Activated T-helper 1 cell treated with anti-CD3 and anti-CD28 coated beads, Interleukin-12 subunit alpha, Interleukin-12 subunit beta, Interleukin-2, Interleukin-4 antibody, amounts not matched to agents 30 ng/mL and 10 ng/mL and 1 ng/mL, durations not matched to agents 14 hours and 24 hours and 36 hours (primary cell): Measurements from ENCODE around the gene CDK9. TPM values are rescaled to one million over a fixed set of nuclear protein-coding genes. Genes with fewer than 3 reads are reported as not detected.

Source experiments
- DNase-seq: peaks from one replicate; pipeline ENCODE4 v3.0.0; 2021; ENCODE audit warnings: low spot score
- H3K27ac Mint-ChIP-seq: one replicate; pipeline ENCODE4 v1.8.0; 2021; ENCODE audit warnings: mild to moderate bottlenecking, mixed read lengths
- H3K27me3 Mint-ChIP-seq: one replicate; pipeline ENCODE4 v1.8.0; 2022; ENCODE audit warnings: mild to moderate bottlenecking, moderate library complexity, mixed read lengths; ENCODE audit not compliant: insufficient read depth
- H3K36me3 Mint-ChIP-seq: one replicate; pipeline ENCODE4 v1.8.0; 2021; ENCODE audit warnings: low read depth, mixed read lengths
- H3K4me1 Mint-ChIP-seq: one replicate; pipeline ENCODE4 v1.8.0; 2021; ENCODE audit warnings: low read depth, mixed read lengths
- H3K4me3 Mint-ChIP-seq: one replicate; pipeline ENCODE4 v1.8.0; 2021; ENCODE audit warnings: mild to moderate bottlenecking, moderate library complexity, mixed read lengths
- H3K9me3 Mint-ChIP-seq: one replicate; pipeline ENCODE4 v1.8.0; 2021; ENCODE audit warnings: mixed read lengths
- intact Hi-C: fragments of 100-400 bp; cut with micrococcal nuclease; formaldehyde crosslinking; loops from one replicate; pipeline ENCODE4 v1.15.1; 2024
- total RNA-seq: library from RNA; stranded (reverse); gene quantifications from 2 replicates; pipeline ENCODE4 v1.2.3, GENCODE V29; 2022

Gene CDK9
- total RNA-seq, 1 donor from 2014 or later: 97.3 TPM

- Mint-ChIP-seq H3K27ac (peak overlapping the region; percentile 82), H3K27me3 (no peaks in the 10 kb centered on the region), H3K9me3 (no peaks in the 10 kb centered on the region), H3K4me3 (peak overlapping the region; percentile 32), H3K36me3 (peaks cover 48% of the 10 kb centered on the region), H3K4me1 (peaks cover 71% of the 10 kb centered on the region)
- DNase-seq: no peak
- intact Hi-C loops: no loop called here
Measured at GRCh38 chr9:127768698-127769097, 17.1 kb upstream of the CDK9 start.

- Mint-ChIP-seq H3K4me1 (peaks cover 70% of the 10 kb centered on the region), H3K4me3 (peak overlapping the region; percentile 32)
Measured at GRCh38 chr9:127769101-127769500, 16.7 kb upstream of the CDK9 start.

GRCh38 chr9:127769929-127770582 lies 15.8 kb upstream of the CDK9 start:
- Mint-ChIP-seq H3K4me3 (peak overlapping the region; percentile 86), H3K36me3 (peaks cover 44% of the 10 kb centered on the region), H3K27me3 (no peaks in the 10 kb centered on the region), H3K27ac (peak overlapping the region; percentile 90), H3K9me3 (no peaks in the 10 kb centered on the region), H3K4me1 (peaks cover 73% of the 10 kb centered on the region)
- intact Hi-C loops: loop anchor here (2.0 to 10.0 kb wide), 6 partner anchors 157 to 855 kb away; partner anchors contain the start of genes RALGPS1, STXBP1 and ZNF79
- no peak for DNase-seq

More at GRCh38 chr9:127769101-127769500, 16.7 kb upstream of the CDK9 start:
- Mint-ChIP-seq H3K27ac (peak overlapping the region; percentile 82), H3K27me3 (no peaks in the 10 kb centered on the region), H3K36me3 (peaks cover 47% of the 10 kb centered on the region), H3K9me3 (no peaks in the 10 kb centered on the region)
- intact Hi-C loops: no loop called here
- DNase-seq: no peak

GRCh38 chr9:127770583-127770904 lies 15.3 kb upstream of the CDK9 start:
- no peak for DNase-seq
- H3K36me3 Mint-ChIP-seq: peaks cover 40% of the 10 kb centered on the region
- H3K27ac Mint-ChIP-seq: peak overlapping the region; percentile 90
- peaks cover 68% of the 10 kb centered on the region for H3K4me1 Mint-ChIP-seq
- no peaks in the 10 kb centered on the region for H3K27me3 Mint-ChIP-seq
- intact Hi-C loops: loop anchor here (2.0 to 10.0 kb wide), 6 partner anchors 158 to 856 kb away; partner anchors contain the start of genes RALGPS1, STXBP1 and ZNF79
- no peaks in the 10 kb centered on the region for H3K9me3 Mint-ChIP-seq
- peak overlapping the region; percentile 86 for H3K4me3 Mint-ChIP-seq

GRCh38 chr9:127770905-127771569 lies 14.8 kb upstream of the CDK9 start:
- peaks cover 63% of the 10 kb centered on the region for H3K4me1 Mint-ChIP-seq
- no peaks in the 10 kb centered on the region for H3K27me3 Mint-ChIP-seq
- peaks cover 36% of the 10 kb centered on the region for H3K36me3 Mint-ChIP-seq
- peak overlapping the region; percentile 86 for H3K4me3 Mint-ChIP-seq
- intact Hi-C loops: loop anchor here (1.0 to 10.0 kb wide), 14 partner anchors 8 to 856 kb away; partner anchors contain the start of genes FPGS, NAIF1, PTRH1 and RALGPS1
- DNase-seq: peak; percentile 99
- no peaks in the 10 kb centered on the region for H3K9me3 Mint-ChIP-seq
- peak overlapping the region; percentile 90 for H3K27ac Mint-ChIP-seq

- DNase-seq: no peak
- Mint-ChIP-seq H3K4me1 (peaks cover 63% of the 10 kb centered on the region), H3K27me3 (no peaks in the 10 kb centered on the region), H3K36me3 (peaks cover 33% of the 10 kb centered on the region), H3K27ac (peak overlapping the region; percentile 90), H3K4me3 (peak overlapping the region; percentile 86), H3K9me3 (no peaks in the 10 kb centered on the region)
- intact Hi-C loops: loop anchor here (1.0 to 10.0 kb wide), 14 partner anchors 8 to 857 kb away; partner anchors contain the start of genes FPGS, NAIF1, PTRH1 and RALGPS1
Measured at GRCh38 chr9:127771570-127772189, 14.2 kb upstream of the CDK9 start.

GRCh38 chr9:127772603-127773002 lies 13.2 kb upstream of the CDK9 start:
- H3K4me1 Mint-ChIP-seq: peaks cover 63% of the 10 kb centered on the region
- H3K36me3 Mint-ChIP-seq: peaks cover 28% of the 10 kb centered on the region
- H3K27ac Mint-ChIP-seq: peak overlapping the region; percentile 48
- intact Hi-C loops: loop anchor here (5.0 to 10.0 kb wide), 4 partner anchors 200 to 548 kb away; partner anchors contain the start of gene ZNF79
- H3K9me3 Mint-ChIP-seq: no peaks in the 10 kb centered on the region
- H3K4me3 Mint-ChIP-seq: no peak overlapping the region
- no peaks in the 10 kb centered on the region for H3K27me3 Mint-ChIP-seq
- DNase-seq: no peak

- intact Hi-C loops: loop anchor here (5.0 to 10.0 kb wide), 4 partner anchors 201 to 548 kb away; partner anchors contain the start of gene ZNF79
- Mint-ChIP-seq H3K9me3 (no peaks in the 10 kb centered on the region), H3K27ac (peak overlapping the region; percentile 48), H3K4me1 (peaks cover 64% of the 10 kb centered on the region), H3K27me3 (no peaks in the 10 kb centered on the region), H3K36me3 (peaks cover 30% of the 10 kb centered on the region), H3K4me3 (no peak overlapping the region)
- DNase-seq: no peak
Measured at GRCh38 chr9:127773272-127773671, 12.6 kb upstream of the CDK9 start.

- Mint-ChIP-seq H3K4me1 (peaks cover 62% of the 10 kb centered on the region), H3K27me3 (no peaks in the 10 kb centered on the region), H3K27ac (peak overlapping the region; percentile 55), H3K9me3 (no peaks in the 10 kb centered on the region), H3K36me3 (peaks cover 27% of the 10 kb centered on the region), H3K4me3 (peak overlapping the region; percentile 37)
- intact Hi-C loops: loop anchor here (5.0 to 10.0 kb wide), 4 partner anchors 202 to 549 kb away; partner anchors contain the start of gene ZNF79
- no peak for DNase-seq
Measured at GRCh38 chr9:127773981-127774380, 11.9 kb upstream of the CDK9 start.

GRCh38 chr9:127776195-127776923 lies 9.5 kb upstream of the CDK9 start:
- peak; percentile 73 for DNase-seq
- Mint-ChIP-seq H3K27me3 (no peaks in the 10 kb centered on the region), H3K36me3 (peaks cover 22% of the 10 kb centered on the region), H3K27ac (peak overlapping the region; percentile 100), H3K4me1 (peaks cover 57% of the 10 kb centered on the region), H3K9me3 (no peaks in the 10 kb centered on the region), H3K4me3 (peak overlapping the region; percentile 100)
- intact Hi-C loops: loop anchor here (1.0 to 10.0 kb wide), 3 partner anchors 9 to 552 kb away; partner anchors contain the start of gene ZNF79

- intact Hi-C loops: loop anchor here (1.0 to 10.0 kb wide), 3 partner anchors 8 to 552 kb away; partner anchors contain the start of gene ZNF79
- peak overlapping the region; percentile 100 for H3K27ac Mint-ChIP-seq
- H3K4me1 Mint-ChIP-seq: peaks cover 58% of the 10 kb centered on the region
- peaks cover 21% of the 10 kb centered on the region for H3K36me3 Mint-ChIP-seq
- peak overlapping the region; percentile 100 for H3K4me3 Mint-ChIP-seq
- no peaks in the 10 kb centered on the region for H3K27me3 Mint-ChIP-seq
- H3K9me3 Mint-ChIP-seq: no peaks in the 10 kb centered on the region
- no peak for DNase-seq
Measured at GRCh38 chr9:127776924-127777289, 8.9 kb upstream of the CDK9 start.

- Mint-ChIP-seq H3K4me1 (peaks cover 61% of the 10 kb centered on the region), H3K27me3 (no peaks in the 10 kb centered on the region), H3K27ac (peak overlapping the region; percentile 100), H3K36me3 (peaks cover 21% of the 10 kb centered on the region), H3K9me3 (no peaks in the 10 kb centered on the region), H3K4me3 (peak overlapping the region; percentile 100)
- DNase-seq: no peak
- intact Hi-C loops: loop anchor here (10.0 kb wide), 2 partner anchors 353 to 553 kb away; partner anchors contain the start of gene ZNF79
Measured at GRCh38 chr9:127777368-127777980, 8.4 kb upstream of the CDK9 start.
